OCI-LY7 (cell line): ENCODE measurements around the gene MEMO1. TPM values are rescaled to one million over a fixed set of nuclear protein-coding genes. Genes with fewer than 3 reads are reported as not detected.

ENCODE experiments used
- BruUV-seq: library from RNA; stranded (reverse); fragments of 400-500 nt; replicated peaks from 2 replicates; lab custom pipeline; 2021; lab: Mats Ljungman, UMichigan
- CTCF ChIA-PET: fragments of 300-600 bp; sonication (Branson Sonifier 250); formaldehyde crosslinking; loops from one replicate; lab custom pipeline; 2022; ENCODE audit warnings: antibody characterized with exemption; ENCODE audit not compliant: unreplicated experiment; lab: Charles Lee
- POLR2A ChIA-PET: fragments of 300-600 bp; sonication (Branson Sonifier 250); formaldehyde crosslinking; loops from one replicate; lab custom pipeline; 2022; ENCODE audit warnings: antibody characterized with exemption; lab: Charles Lee
- DNase-seq: peaks from one replicate; pipeline ENCODE4 v3.0.0-alpha.2; 2015; ENCODE audit warnings: low spot score
- H2AFZ ChIP-seq: fragments of 200-600 bp; sonication (generic), shearing (Covaris generic); 2 replicates; pipeline ENCODE4 v1.6.1; 2014; ENCODE audit warnings: mild to moderate bottlenecking, antibody characterized with exemption, low read length, moderate library complexity
- H3K27ac ChIP-seq: fragments of 200-600 bp; sonication (generic); 2 replicates; pipeline ENCODE4 v1.5.1; 2014; ENCODE audit warnings: mixed run types, low read depth, mild to moderate bottlenecking, moderate library complexity, low read length, inconsistent platforms; ENCODE audit not compliant: poor library complexity, severe bottlenecking
- H3K36me3 ChIP-seq: fragments of 200-600 bp; sonication (generic); 2 replicates; pipeline ENCODE4 v1.6.1; 2014; ENCODE audit warnings: mild to moderate bottlenecking, antibody characterized with exemption, low read length, moderate library complexity, mixed read lengths; ENCODE audit not compliant: insufficient read depth
- H3K4me1 ChIP-seq: fragments of 200-600 bp; sonication (generic); 2 replicates; pipeline ENCODE4 v1.5.1; 2014; ENCODE audit warnings: mild to moderate bottlenecking, low read length; ENCODE audit not compliant: insufficient read depth, poor library complexity, severe bottlenecking
- H3K4me2 ChIP-seq: fragments of 200-600 bp; sonication (generic); 2 replicates; pipeline ENCODE4 v1.6.1; 2014; ENCODE audit warnings: mild to moderate bottlenecking, low read length
- H3K4me3 ChIP-seq: fragments of 200-600 bp; sonication (generic); 2 replicates; pipeline ENCODE4 v1.5.1; 2014; ENCODE audit warnings: mild to moderate bottlenecking, low read depth, low read length; ENCODE audit not compliant: poor library complexity, severe bottlenecking
- H3K79me2 ChIP-seq: fragments of 200-600 bp; sonication (generic); 2 replicates; pipeline ENCODE4 v1.6.1; 2016; ENCODE audit warnings: low read depth, mild to moderate bottlenecking, low read length, moderate library complexity, mixed read lengths; ENCODE audit not compliant: insufficient read depth
- H3K9me2 ChIP-seq: fragments of 200-600 bp; sonication (generic); 2 replicates; pipeline ENCODE4 v1.6.1; 2016; ENCODE audit warnings: mild to moderate bottlenecking, low read length, mixed read lengths; ENCODE audit not compliant: insufficient read depth
- H3K9me3 ChIP-seq: fragments of 200-600 bp; sonication (generic); 2 replicates; pipeline ENCODE4 v1.6.1; 2014; ENCODE audit warnings: mild to moderate bottlenecking, mixed run types, low read length, mixed read lengths
- H4K20me1 ChIP-seq: fragments of 200-600 bp; sonication (generic); 2 replicates; pipeline ENCODE4 v1.6.1; 2014; ENCODE audit warnings: mild to moderate bottlenecking, antibody characterized with exemption, low read length, moderate library complexity, mixed read lengths; ENCODE audit not compliant: insufficient read depth
- CTCF ChIP-seq: fragments of 200-600 bp; sonication (generic); conservative IDR thresholded peaks from 2 replicates; pipeline ENCODE4 v1.5.1; 2014; ENCODE audit warnings: mild to moderate bottlenecking, antibody characterized with exemption, low read length, moderate library complexity, mixed read lengths
- EZH2phosphoT487 ChIP-seq: fragments of 200-600 bp; sonication (generic); IDR thresholded peaks from 2 replicates; pipeline ENCODE4 v1.6.1; 2018; ENCODE audit warnings: low read depth, borderline replicate concordance, mild to moderate bottlenecking, mixed run types, antibody characterized with exemption, low read length, moderate library complexity, mixed read lengths
- intact Hi-C: fragments of 100-400 bp; cut with micrococcal nuclease; formaldehyde crosslinking; loops from one replicate; pipeline ENCODE4 v1.10.0; 2022; ENCODE audit not compliant: unreplicated experiment
- total RNA-seq, 2 experiments: library from RNA; depleted of rRNA in 1 of 2; stranded (reverse); fragments of >200 nt in 1 of 2; shearing (Covaris generic) in 1 of 2; gene quantifications; 2 replicates each; pipeline ENCODE4 v1.2.3, GENCODE V29; 2014 to 2022

Gene MEMO1
- total RNA-seq, 2 experiments from 2014 or later = 24.0 to 54.0 TPM

- peaks cover 93% of the 10 kb centered on the region for H3K79me2 ChIP-seq
- DNase-seq = no peak
- no peak overlapping the region for H2AFZ ChIP-seq
- no TSS peak for BruUV-seq
- TF ChIP-seq CTCF (no peak), EZH2phosphoT487 (no peak)
- H3K9me2 ChIP-seq = no peaks in the 10 kb centered on the region
- H3K4me3 ChIP-seq = no peak overlapping the region
- H3K4me1 ChIP-seq = no peaks in the 10 kb centered on the region
- no peak overlapping the region for H3K4me2 ChIP-seq
- ChIA-PET POLR2A (interaction anchor here (0.7 kb wide), 1 partner anchor 19 kb away, joined by 3 read pairs; no protein-coding TSS in a partner anchor), CTCF (no interaction called here)
- no peaks in the 10 kb centered on the region for H3K9me3 ChIP-seq
- H3K36me3 ChIP-seq = peaks cover 22% of the 10 kb centered on the region
- intact Hi-C loops = no loop called here
- H3K27ac ChIP-seq = no peak overlapping the region
- peaks cover 8% of the 10 kb centered on the region; the same call in 1 of the 2 replicates for H4K20me1 ChIP-seq
Measured at GRCh38 chr2:31950946-31951562, 59.8 kb downstream of the MEMO1 start.

- H3K36me3 ChIP-seq = peaks cover 14% of the 10 kb centered on the region
- no peaks in the 10 kb centered on the region for H3K4me1 ChIP-seq
- H4K20me1 ChIP-seq = peaks cover 18% of the 10 kb centered on the region; the same call in 1 of the 2 replicates
- H3K9me2 ChIP-seq = no peaks in the 10 kb centered on the region
- intact Hi-C loops = no loop called here
- BruUV-seq = no TSS peak
- no peak overlapping the region for H3K4me2 ChIP-seq
- H2AFZ ChIP-seq = no peak overlapping the region
- CTCF ChIA-PET = no interaction called here
- POLR2A ChIA-PET = interaction anchor here (1.6 kb wide), 1 partner anchor 11 kb away, joined by 3 read pairs; no protein-coding TSS in a partner anchor
- H3K4me3 ChIP-seq = no peak overlapping the region
- TF ChIP-seq EZH2phosphoT487 (no peak), CTCF (no peak)
- no peaks in the 10 kb centered on the region for H3K9me3 ChIP-seq
- peaks cover 92% of the 10 kb centered on the region for H3K79me2 ChIP-seq
- H3K27ac ChIP-seq = no peak overlapping the region
- DNase-seq = no peak
Measured at GRCh38 chr2:31947871-31948270, 62.9 kb downstream of the MEMO1 start.

- Histone ChIP-seq H3K9me3 (no peaks in the 10 kb centered on the region), H3K79me2 (peaks cover 82% of the 10 kb centered on the region), H3K36me3 (peaks cover 22% of the 10 kb centered on the region), H3K9me2 (no peaks in the 10 kb centered on the region), H2AFZ (no peak overlapping the region), H4K20me1 (peaks cover 18% of the 10 kb centered on the region; the same call in 1 of the 2 replicates), H3K4me2 (no peak overlapping the region), H3K27ac (no peak overlapping the region), H3K4me1 (no peaks in the 10 kb centered on the region), H3K4me3 (no peak overlapping the region)
- CTCF ChIA-PET = no interaction called here
- POLR2A ChIA-PET = interaction anchor here (1.6 kb wide), 1 partner anchor 10 kb away, joined by 3 read pairs; no protein-coding TSS in a partner anchor
- DNase-seq = no peak
- TF ChIP-seq CTCF = no peak
- TF ChIP-seq EZH2phosphoT487 = no peak
- no TSS peak for BruUV-seq
- intact Hi-C loops = no loop called here
Measured at GRCh38 chr2:31946838-31947237, 64.0 kb downstream of the MEMO1 start.
